Stomach (tissue), 9 donors: ENCODE data around the gene GGTA1. TPM values are rescaled to one million over a fixed set of nuclear protein-coding genes. Genes with fewer than 3 reads are reported as not detected.

Source experiments
- DNase-seq, 2 donors: peaks; one replicate each; pipeline versions ENCODE4 v3.0.0 to v3.0.0-alpha.2; 2013 to 2019
- H3K27ac ChIP-seq, 5 donors: fragments of 200-600 bp in 4 of 5; sonication (generic) in 4 of 5; one replicate each; pipeline ENCODE4 v1.5.1; 2013 to 2019; ENCODE audit warnings: mild to moderate bottlenecking in 1 of 5, moderate library complexity in 1 of 5
- H3K27me3 ChIP-seq, 3 donors: fragments of 200-600 bp; sonication (generic); one replicate each; pipeline ENCODE4 v1.5.1; 2017 to 2019; ENCODE audit warnings: mixed run types in 1 of 3
- H3K36me3 ChIP-seq, 4 donors: fragments of 200-600 bp; sonication (generic); 1 replicate in 3 of 4; 2 replicates in 1 of 4; pipeline ENCODE4 v1.5.1; 2016 to 2019
- H3K4me1 ChIP-seq, 4 donors: fragments of 200-600 bp; sonication (generic); one replicate each; pipeline ENCODE4 v1.5.1; 2016 to 2019
- H3K4me3 ChIP-seq, 4 donors: fragments of 200-600 bp; sonication (generic) in 3 of 4; one replicate each; pipeline ENCODE4 v1.5.1; 2016 to 2019; ENCODE audit warnings: mild to moderate bottlenecking in 1 of 4
- H3K9me3 ChIP-seq, 4 donors: fragments of 200-600 bp; sonication (generic); one replicate each; pipeline ENCODE4 v1.5.1; 2016 to 2019
- EP300 ChIP-seq: sonication (generic); formaldehyde crosslinking; IDR thresholded peaks from one replicate; pipeline ENCODE4 v1.6.1; 2017; ENCODE audit warnings: antibody characterized with exemption
- POLR2A ChIP-seq, 4 donors: fragments of 450-650 bp; IDR thresholded peaks; one replicate each; pipeline ENCODE4 v1.6.1; 2016; ENCODE audit warnings: antibody characterized with exemption in 4 of 4, control low read depth in 2 of 4, mild to moderate bottlenecking in 1 of 4, moderate library complexity in 1 of 4
- POLR2AphosphoS5 ChIP-seq, 3 donors: sonication (generic); formaldehyde crosslinking; IDR thresholded peaks; one replicate each; pipeline ENCODE4 v1.6.1; 2016; ENCODE audit warnings: antibody characterized with exemption in 3 of 3
- WGBS, 5 donors: extraction: QIAGEN DNeasy Blood & Tissue Kit in 3 of 5; methylation state at CpG; one replicate each; pipeline versions ENCODE4 v1.1.5 to v1.1.7; 2013 to 2018; 5-methylcytosine and 5-hydroxymethylcytosine counted together
- intact Hi-C: fragments of 100-400 bp; cut with DNase I; formaldehyde crosslinking; loops from one replicate; pipeline ENCODE4 v1.15.1; 2023; ENCODE audit warnings: low total_unique reads
- polyA plus RNA-seq, 3 donors: library from polyadenylated mRNA; stranded (reverse); fragments of 200-250 nt; gene quantifications; one replicate each; pipeline ENCODE4 v1.2.3, GENCODE V29; 2013
- total RNA-seq, 5 donors: library from RNA; depleted of rRNA; stranded (reverse); fragments of >200 nt; gene quantifications; one replicate each; pipeline versions ENCODE4 v1.1.0 to v1.2.3, GENCODE V29; 2014 to 2016
- TF ChIP-seq, protein P1 (sequence below), 7 experiments: fragments of 450-650 bp in 4 of 7; fragments of 200-600 bp in 3 of 7; sonication (generic) in 3 of 7; IDR thresholded peaks; one replicate each; pipeline ENCODE4 v1.5.1; 2016 to 2019; ENCODE audit warnings: antibody characterized with exemption in 7 of 7, control low read depth in 2 of 7, mild to moderate bottlenecking in 1 of 7
- donor health status: healthy with polysubstance abuse.
- donor health status: Bipolar disorder and iron deficiency.
- donor health status: healthy.

Gene GGTA1
- total and polyA plus RNA-seq, 8 donors: 6.2 to 19.6 (median 7.1) TPM; not detected in 1

DNA sequence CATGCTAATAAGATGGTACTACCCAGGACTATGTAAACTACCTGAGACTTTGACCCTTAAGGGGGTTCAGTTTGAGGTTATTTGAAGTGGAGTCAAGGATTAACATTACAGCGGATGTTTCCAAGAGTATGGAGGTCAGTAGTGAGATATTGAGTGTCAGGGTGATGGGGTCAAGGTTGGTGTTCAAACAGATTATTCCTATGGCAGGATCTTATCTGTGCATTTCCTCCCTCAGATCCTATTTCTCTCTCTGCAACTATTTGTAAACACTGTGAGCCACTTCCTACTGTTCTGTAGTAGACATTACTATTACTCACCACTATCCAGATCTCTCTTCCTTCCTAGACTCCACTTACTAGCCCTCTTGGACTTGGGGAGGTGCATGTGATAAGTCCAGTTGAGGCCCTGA is 75.6 kb downstream of the GGTA1 start:
- TF ChIP-seq POLR2AphosphoS5 (IDR thresholded peaks at IDR 0.05) (no peak), EP300 (no peak), POLR2A (IDR thresholded peaks at IDR 0.05) (no peak)
- TF ChIP-seq, protein P1, sequence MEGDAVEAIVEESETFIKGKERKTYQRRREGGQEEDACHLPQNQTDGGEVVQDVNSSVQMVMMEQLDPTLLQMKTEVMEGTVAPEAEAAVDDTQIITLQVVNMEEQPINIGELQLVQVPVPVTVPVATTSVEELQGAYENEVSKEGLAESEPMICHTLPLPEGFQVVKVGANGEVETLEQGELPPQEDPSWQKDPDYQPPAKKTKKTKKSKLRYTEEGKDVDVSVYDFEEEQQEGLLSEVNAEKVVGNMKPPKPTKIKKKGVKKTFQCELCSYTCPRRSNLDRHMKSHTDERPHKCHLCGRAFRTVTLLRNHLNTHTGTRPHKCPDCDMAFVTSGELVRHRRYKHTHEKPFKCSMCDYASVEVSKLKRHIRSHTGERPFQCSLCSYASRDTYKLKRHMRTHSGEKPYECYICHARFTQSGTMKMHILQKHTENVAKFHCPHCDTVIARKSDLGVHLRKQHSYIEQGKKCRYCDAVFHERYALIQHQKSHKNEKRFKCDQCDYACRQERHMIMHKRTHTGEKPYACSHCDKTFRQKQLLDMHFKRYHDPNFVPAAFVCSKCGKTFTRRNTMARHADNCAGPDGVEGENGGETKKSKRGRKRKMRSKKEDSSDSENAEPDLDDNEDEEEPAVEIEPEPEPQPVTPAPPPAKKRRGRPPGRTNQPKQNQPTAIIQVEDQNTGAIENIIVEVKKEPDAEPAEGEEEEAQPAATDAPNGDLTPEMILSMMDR (IDR thresholded peaks at IDR 0.05): no peak
- Histone ChIP-seq H3K27me3 (peaks cover 0 to 9% (median 0%) of the 10 kb centered on the region in 3 donors), H3K36me3 (no peaks in the 10 kb centered on the region), H3K4me1 (no peaks in the 10 kb centered on the region), H3K4me3 (no peak overlapping the region), H3K27ac (no peak overlapping the region), H3K9me3 (no peaks in the 10 kb centered on the region)
- no peak for DNase-seq
- intact Hi-C loops: no loop called here
- WGBS, 5 donors: 82 to 100% (median 83%) methylated on average over 1 of the region's 1 CpG

DNA sequence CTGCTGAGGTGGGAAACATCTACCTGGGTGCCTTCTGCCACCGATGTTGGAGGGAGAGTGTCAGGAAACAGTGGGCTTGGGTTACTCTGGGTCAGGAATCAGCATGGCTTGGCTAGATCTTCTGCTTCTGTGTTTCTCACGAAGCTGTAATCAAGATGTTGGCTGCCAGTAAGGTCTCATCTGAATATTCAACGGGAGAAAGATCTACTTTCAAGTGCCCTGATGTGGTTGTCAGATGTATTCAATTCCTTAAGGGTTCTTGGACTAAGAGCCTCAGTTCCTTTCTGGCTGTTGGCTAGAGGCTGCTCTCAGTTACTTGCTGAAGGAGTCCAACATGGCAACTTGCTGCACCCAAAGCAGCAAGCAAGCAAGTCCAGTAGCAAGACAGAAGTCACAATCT is 87.7 kb downstream of the GGTA1 start:
- intact Hi-C loops: no loop called here
- Histone ChIP-seq H3K4me3 (no peak overlapping the region), H3K9me3 (no peaks in the 10 kb centered on the region), H3K4me1 (no peaks in the 10 kb centered on the region), H3K36me3 (no peaks in the 10 kb centered on the region), H3K27ac (no peak overlapping the region), H3K27me3 (no peaks in the 10 kb centered on the region)
- DNase-seq: no peak
- 72 to 79% (median 76%) methylated on average over 3 of the region's 3 CpGs for WGBS, 5 donors
- TF ChIP-seq, protein P1 (IDR thresholded peaks at IDR 0.05): no peak
- no peak for TF ChIP-seq EP300
- no peak for TF ChIP-seq POLR2A (IDR thresholded peaks at IDR 0.05)
- no peak for TF ChIP-seq POLR2AphosphoS5 (IDR thresholded peaks at IDR 0.05)

DNA sequence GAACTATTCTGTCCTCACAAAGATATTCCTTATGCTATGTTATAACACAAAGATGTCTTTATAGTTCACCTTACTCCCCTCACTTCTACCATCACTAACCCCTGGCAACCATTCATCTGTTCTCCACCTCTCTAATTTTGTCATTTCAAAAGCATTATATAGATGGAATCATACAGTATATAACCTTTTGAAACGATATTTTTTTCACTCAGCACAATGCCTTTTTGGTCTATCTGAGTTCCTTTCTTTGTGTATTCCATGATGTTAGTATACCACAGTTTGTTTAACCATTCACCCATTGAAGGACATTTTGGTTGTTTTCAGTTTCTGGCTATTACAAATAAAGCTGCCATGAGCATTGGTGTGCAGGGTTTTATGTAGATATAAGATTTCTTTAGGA is 93.7 kb downstream of the GGTA1 start:
- intact Hi-C loops: no loop called here
- H3K9me3 ChIP-seq: peaks cover 0 to 7% (median 1%) of the 10 kb centered on the region in 4 donors
- TF ChIP-seq POLR2A (IDR thresholded peaks at IDR 0.05) (no peak), POLR2AphosphoS5 (IDR thresholded peaks at IDR 0.05) (no peak), EP300 (no peak)
- TF ChIP-seq, protein P1 (IDR thresholded peaks at IDR 0.05): no peak
- no peaks in the 10 kb centered on the region for H3K36me3 ChIP-seq
- DNase-seq: no peak
- H3K4me1 ChIP-seq: no peaks in the 10 kb centered on the region
- no peaks in the 10 kb centered on the region for H3K27me3 ChIP-seq
- no peak overlapping the region for H3K27ac ChIP-seq
- 47 to 95% (median 85%) methylated on average over 1 of the region's 1 CpG for WGBS, 5 donors
- H3K4me3 ChIP-seq: no peak overlapping the region

Other genes starting within 250 kb of the GGTA1 start
- gene GSN, start 231.7 kb downstream of the GGTA1 start, total RNA-seq: 100 to 1,000 TPM; 385 to 909 (median 565) TPM
- 100 to 1,000 TPM; 215 to 742 (median 424) TPM for gene GSN, start 231.7 kb downstream of the GGTA1 start, polyA plus RNA-seq
- gene STOM, start 129.6 kb downstream of the GGTA1 start, total RNA-seq: 100 to 1,000 TPM in 4 of 5 donors, 10 to 100 TPM in 1; 85.7 to 238 (median 137) TPM
- 100 to 1,000 TPM in 1 of 3 donors, 10 to 100 TPM in 2; 35.3 to 174 (median 45.6) TPM for gene STOM, start 129.6 kb downstream of the GGTA1 start, polyA plus RNA-seq
- 100 to 1,000 TPM in 1 of 5 donors, 10 to 100 TPM in 4; 32.1 to 303 (median 63.6) TPM for gene DAB2IP, start 151.8 kb upstream of the GGTA1 start, total RNA-seq
- 10 to 100 TPM; 17.5 to 27.6 (median 25.5) TPM for gene DAB2IP, start 151.8 kb upstream of the GGTA1 start, polyA plus RNA-seq